ENCODE data around the gene DNLZ. TPM values are rescaled to one million over a fixed set of nuclear protein-coding genes. Genes with fewer than 3 reads are reported as not detected.

DNLZ gene
- total and polyA plus RNA-seq, 7 donors = 8.4 to 41.9 (median 19.7) TPM

GRCh38 chr9:136396219-136396515, 32.6 kb upstream of the DNLZ start:
- no peak overlapping the region for H3K4me3 ChIP-seq
- H3K27ac ChIP-seq = no peak overlapping the region
- DNase-seq = no peak
- TF ChIP-seq EP300 (IDR thresholded peaks at IDR 0.05) (no peak), CTCF (IDR thresholded peaks at IDR 0.05) (no peak), POLR2AphosphoS5 (IDR thresholded peaks at IDR 0.05) (no peak), POLR2A (IDR thresholded peaks at IDR 0.05) (no peak)
- no peaks in the 10 kb centered on the region for H3K9me3 ChIP-seq
- no peaks in the 10 kb centered on the region for H3K27me3 ChIP-seq
- intact Hi-C loops (cut with DNase I) = no loop called here
- peaks cover 0 to 28% (median 21%) of the 10 kb centered on the region in 4 donors for H3K4me1 ChIP-seq
- H3K36me3 ChIP-seq = peaks cover 19 to 71% (median 44%) of the 10 kb centered on the region in 4 donors
- 21 to 61% methylated on average over 4 of the region's 4 CpGs for WGBS, 2 donors

GRCh38 chr9:136395345-136396218, 32.0 kb upstream of the DNLZ start:
- no peak for DNase-seq
- peaks cover 19 to 74% (median 44%) of the 10 kb centered on the region in 4 donors for H3K36me3 ChIP-seq

DNA sequence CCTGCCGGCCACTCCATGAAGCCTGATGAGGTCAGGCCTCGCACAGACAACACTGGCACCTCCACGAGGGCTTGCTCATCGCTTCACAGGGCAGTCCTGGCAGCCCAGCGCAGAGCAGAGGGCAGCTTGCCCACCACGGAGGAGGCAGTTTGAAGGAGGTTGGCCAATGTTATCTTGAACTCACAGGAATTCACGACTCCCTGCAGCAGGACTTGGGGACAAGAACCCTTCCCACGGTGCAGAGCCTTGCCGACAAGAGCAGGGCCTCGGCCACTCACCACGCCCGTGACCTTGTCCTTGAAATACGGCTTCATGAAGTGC, 31.4 kb upstream of the DNLZ start:
- WGBS, 2 donors = 87 to 94% methylated on average over 13 of the region's 13 CpGs
- intact Hi-C loops (cut with DNase I) = no loop called here
- no peaks in the 10 kb centered on the region for H3K9me3 ChIP-seq
- H3K4me3 ChIP-seq = no peak overlapping the region
- DNase-seq = no peak
- H3K27ac ChIP-seq = no peak overlapping the region
- no peak for TF ChIP-seq EP300 (IDR thresholded peaks at IDR 0.05)
- TF ChIP-seq POLR2A (IDR thresholded peaks at IDR 0.05) = no peak
- TF ChIP-seq CTCF (IDR thresholded peaks at IDR 0.05) = no peak
- no peak for TF ChIP-seq POLR2AphosphoS5 (IDR thresholded peaks at IDR 0.05)
- H3K36me3 ChIP-seq = peaks cover 19 to 75% (median 44%) of the 10 kb centered on the region in 4 donors
- H3K27me3 ChIP-seq = no peaks in the 10 kb centered on the region
- H3K4me1 ChIP-seq = peaks cover 0 to 18% (median 14%) of the 10 kb centered on the region in 4 donors

More at GRCh38 chr9:136395345-136396218, 32.0 kb upstream of the DNLZ start:
- TF ChIP-seq CTCF (IDR thresholded peaks at IDR 0.05) (no peak), POLR2AphosphoS5 (IDR thresholded peaks at IDR 0.05) (no peak), POLR2A (IDR thresholded peaks at IDR 0.05) (no peak), EP300 (IDR thresholded peaks at IDR 0.05) (no peak)
- Histone ChIP-seq H3K4me1 (peaks cover 0 to 22% (median 18%) of the 10 kb centered on the region in 4 donors), H3K27me3 (no peaks in the 10 kb centered on the region), H3K4me3 (no peak overlapping the region), H3K9me3 (no peaks in the 10 kb centered on the region), H3K27ac (no peak overlapping the region)
- intact Hi-C loops (cut with DNase I) = no loop called here
- WGBS, 2 donors = 42 to 78% methylated on average over 26 of the region's 26 CpGs

GRCh38 chr9:136394312-136395019, 30.9 kb upstream of the DNLZ start:
- intact Hi-C loops (cut with DNase I) = no loop called here
- peaks cover 19 to 80% (median 47%) of the 10 kb centered on the region in 4 donors for H3K36me3 ChIP-seq
- TF ChIP-seq CTCF (IDR thresholded peaks at IDR 0.05) (no peak), POLR2A (IDR thresholded peaks at IDR 0.05) (no peak), POLR2AphosphoS5 (IDR thresholded peaks at IDR 0.05) (no peak), EP300 (IDR thresholded peaks at IDR 0.05) (no peak)

More at GRCh38 chr9:136394312-136395019, 30.9 kb upstream of the DNLZ start:
- no peaks in the 10 kb centered on the region for H3K27me3 ChIP-seq
- H3K9me3 ChIP-seq = no peaks in the 10 kb centered on the region
- DNase-seq = no peak
- H3K4me3 ChIP-seq = no peak overlapping the region
- H3K27ac ChIP-seq = no peak overlapping the region
- peaks cover 0 to 14% (median 12%) of the 10 kb centered on the region in 4 donors for H3K4me1 ChIP-seq
- WGBS, 2 donors = 94 to 96% methylated on average over 21 of the region's 21 CpGs

All from sigmoid colon (tissue), 7 donors.